Ishikawa (cell line): ENCODE measurements around the gene CYBB.

ENCODE experiments used
- CEBPB ChIP-seq: IDR thresholded peaks from 2 replicates; pipeline ENCODE4 v1.6.1; 2012
- REST ChIP-seq: IDR thresholded peaks from 2 replicates; pipeline ENCODE4 v1.6.1; 2012; ENCODE audit warnings: low read depth, mild to moderate bottlenecking
- TAF1 ChIP-seq: IDR thresholded peaks from 2 replicates; pipeline ENCODE4 v1.6.1; 2012; ENCODE audit warnings: low read depth, mild to moderate bottlenecking
- ZBTB7A ChIP-seq: IDR thresholded peaks from 2 replicates; pipeline ENCODE4 v1.6.1; 2012; ENCODE audit warnings: low read depth

- TF ChIP-seq CEBPB (no peak), TAF1 (no peak), ZBTB7A (no peak), REST (no peak)
Measured at GRCh38 chrX:37817176-37817575, 37.3 kb downstream of the CYBB start.
